MCF 10A (cell line): ENCODE results near the gene TNS3. TPM values are rescaled to one million over a fixed set of nuclear protein-coding genes. Genes with fewer than 3 reads are reported as not detected.
A peak's percentile ranks its signal among the peaks of the same experiment; 100 is the strongest.

Experiments
- BruUV-seq: library from RNA; stranded (reverse); fragments of 400-500 nt; replicated peaks from 2 replicates; lab custom pipeline; 2021; lab: Mats Ljungman, UMichigan
- CTCF ChIA-PET: fragments of 300-600 bp; sonication (Branson Sonifier 250); formaldehyde crosslinking; extraction: SDS; loops from one replicate; lab custom pipeline; 2021; ENCODE audit warnings: antibody characterized with exemption, inconsistent platforms; lab: Yijun Ruan, JAX
- POLR2A ChIA-PET: fragments of 300-600, 350-650 bp; sonication (Branson Sonifier 250); formaldehyde crosslinking; extraction: SDS; loops from one replicate; lab custom pipeline; 2020; ENCODE audit warnings: antibody characterized with exemption, inconsistent platforms; lab: Yijun Ruan, JAX
- DNase-seq: peaks from one replicate; pipeline ENCODE4 v3.0.0-alpha.2; 2018; ENCODE audit not compliant: unreplicated experiment
- H3K27ac Mint-ChIP-seq: one replicate; pipeline ENCODE4 v1.8.0; 2022; ENCODE audit warnings: mild to moderate bottlenecking, low read depth, mixed read lengths; ENCODE audit not compliant: unreplicated experiment
- H3K27me3 Mint-ChIP-seq: one replicate; pipeline ENCODE4 v1.8.0; 2022; ENCODE audit warnings: mixed read lengths; ENCODE audit not compliant: insufficient read depth, unreplicated experiment
- H3K36me3 Mint-ChIP-seq: one replicate; pipeline ENCODE4 v1.8.0; 2022; ENCODE audit warnings: mild to moderate bottlenecking, moderate library complexity, mixed read lengths; ENCODE audit not compliant: insufficient read depth, unreplicated experiment
- H3K4me1 Mint-ChIP-seq: one replicate; pipeline ENCODE4 v1.8.0; 2022; ENCODE audit warnings: mixed read lengths; ENCODE audit not compliant: insufficient read depth, unreplicated experiment
- H3K4me3 Mint-ChIP-seq: one replicate; pipeline ENCODE4 v1.8.0; 2022; ENCODE audit warnings: mild to moderate bottlenecking, moderate library complexity, mixed read lengths; ENCODE audit not compliant: unreplicated experiment
- H3K9me3 Mint-ChIP-seq: one replicate; pipeline ENCODE4 v1.8.0; 2022; ENCODE audit warnings: mixed read lengths; ENCODE audit not compliant: unreplicated experiment
- intact Hi-C: fragments of 100-400 bp; cut with micrococcal nuclease; formaldehyde crosslinking; loops from 2 replicates; pipeline ENCODE4 v1.14.1; 2022
- total RNA-seq: library from RNA; stranded (reverse); gene quantifications from 2 replicates; pipeline ENCODE4 v1.2.3, GENCODE V29; 2022
- TF ChIP-seq, protein P1 (sequence below): fragments of 200-600 bp; IDR thresholded peaks from one replicate; pipeline ENCODE4 v1.8.0; 2022; ENCODE audit warnings: antibody characterized with exemption, mild to moderate bottlenecking; ENCODE audit not compliant: unreplicated experiment

Gene TNS3
- total RNA-seq, 1 experiment from 2014 or later, result 30.1 TPM

DNA sequence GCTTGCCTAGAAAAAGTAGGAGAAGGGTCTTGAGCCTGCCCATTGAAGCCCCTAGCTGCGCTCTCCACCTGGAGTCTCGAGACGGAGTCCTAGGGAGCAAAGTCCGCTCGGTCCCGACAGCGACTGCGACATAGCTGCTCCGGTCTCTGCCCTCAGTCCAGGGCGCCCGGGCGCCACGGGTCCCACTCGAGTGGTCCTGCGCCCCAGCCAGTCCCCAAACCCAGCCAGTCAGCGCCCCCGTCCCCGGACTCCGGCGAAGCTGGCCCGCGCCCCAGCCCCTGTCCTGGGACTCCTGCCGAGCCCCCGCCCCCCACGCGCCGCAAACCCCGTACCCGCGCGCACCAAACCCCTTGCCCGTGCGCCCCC, 490 bp downstream of the TNS3 start:
- DNase-seq, result no peak
- BruUV-seq, result no TSS peak
- POLR2A ChIA-PET, result interaction anchor here (0.5 to 2.0 kb wide), 13 partner anchors 10 to 511 kb away, joined by 3 to 16 read pairs (median 5); no protein-coding TSS in a partner anchor
- no peaks in the 10 kb centered on the region for H3K27me3 Mint-ChIP-seq
- intact Hi-C loops, result loop anchor here (1.0 to 5.0 kb wide), 3 partner anchors 86 to 315 kb away; no protein-coding TSS in a partner anchor
- CTCF ChIA-PET, result interaction anchor here (0.6 to 1.1 kb wide), 12 partner anchors 9 to 764 kb away, joined by 3 to 5 read pairs (median 3); no protein-coding TSS in a partner anchor
- no peaks in the 10 kb centered on the region for H3K9me3 Mint-ChIP-seq
- peak overlapping the region; percentile 92 for H3K27ac Mint-ChIP-seq
- TF ChIP-seq, protein P1, sequence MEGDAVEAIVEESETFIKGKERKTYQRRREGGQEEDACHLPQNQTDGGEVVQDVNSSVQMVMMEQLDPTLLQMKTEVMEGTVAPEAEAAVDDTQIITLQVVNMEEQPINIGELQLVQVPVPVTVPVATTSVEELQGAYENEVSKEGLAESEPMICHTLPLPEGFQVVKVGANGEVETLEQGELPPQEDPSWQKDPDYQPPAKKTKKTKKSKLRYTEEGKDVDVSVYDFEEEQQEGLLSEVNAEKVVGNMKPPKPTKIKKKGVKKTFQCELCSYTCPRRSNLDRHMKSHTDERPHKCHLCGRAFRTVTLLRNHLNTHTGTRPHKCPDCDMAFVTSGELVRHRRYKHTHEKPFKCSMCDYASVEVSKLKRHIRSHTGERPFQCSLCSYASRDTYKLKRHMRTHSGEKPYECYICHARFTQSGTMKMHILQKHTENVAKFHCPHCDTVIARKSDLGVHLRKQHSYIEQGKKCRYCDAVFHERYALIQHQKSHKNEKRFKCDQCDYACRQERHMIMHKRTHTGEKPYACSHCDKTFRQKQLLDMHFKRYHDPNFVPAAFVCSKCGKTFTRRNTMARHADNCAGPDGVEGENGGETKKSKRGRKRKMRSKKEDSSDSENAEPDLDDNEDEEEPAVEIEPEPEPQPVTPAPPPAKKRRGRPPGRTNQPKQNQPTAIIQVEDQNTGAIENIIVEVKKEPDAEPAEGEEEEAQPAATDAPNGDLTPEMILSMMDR, result no peak
- H3K4me1 Mint-ChIP-seq, result peaks cover 35% of the 10 kb centered on the region
- H3K4me3 Mint-ChIP-seq, result peak overlapping the region; percentile 94
- H3K36me3 Mint-ChIP-seq, result peaks cover 11% of the 10 kb centered on the region

DNA sequence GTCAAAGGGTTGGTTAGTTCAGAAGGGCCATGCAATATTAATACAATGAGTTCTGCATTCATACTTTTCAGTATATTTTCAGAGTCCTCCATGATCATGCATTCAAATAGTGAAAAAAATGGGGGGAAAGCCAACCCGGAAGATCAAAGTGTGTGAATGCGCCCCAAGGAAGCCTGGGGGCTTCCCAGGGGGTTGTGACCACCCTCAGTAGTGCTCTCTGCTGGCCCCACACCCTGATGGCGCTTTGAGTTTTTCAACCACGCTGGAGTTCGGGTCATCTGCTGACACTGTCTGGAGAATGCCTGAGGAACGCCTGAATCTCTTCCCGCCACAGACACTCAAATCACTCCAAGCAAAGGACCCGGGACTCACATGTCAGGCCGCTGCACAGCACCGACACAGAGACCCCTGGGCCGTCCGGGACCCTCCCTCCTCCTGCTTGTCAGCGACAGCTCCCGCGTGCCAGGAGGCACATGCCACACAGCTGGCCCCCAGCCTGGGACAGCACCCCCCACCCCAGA, 1.0 kb downstream of the TNS3 start:
- H3K27ac Mint-ChIP-seq, result peak overlapping the region; percentile 92
- no TSS peak for BruUV-seq
- H3K4me1 Mint-ChIP-seq, result peaks cover 35% of the 10 kb centered on the region
- peaks cover 16% of the 10 kb centered on the region for H3K36me3 Mint-ChIP-seq
- DNase-seq, result no peak
- TF ChIP-seq, protein P1, result no peak
- peak overlapping the region; percentile 94 for H3K4me3 Mint-ChIP-seq
- ChIA-PET POLR2A (interaction anchor here (0.8 to 2.0 kb wide), 9 partner anchors 9 to 206 kb away, joined by 4 to 16 read pairs (median 6); no protein-coding TSS in a partner anchor), CTCF (interaction anchor here (0.6 to 1.1 kb wide), 10 partner anchors 10 to 764 kb away, joined by 3 to 5 read pairs (median 3); no protein-coding TSS in a partner anchor)
- H3K9me3 Mint-ChIP-seq, result no peaks in the 10 kb centered on the region
- H3K27me3 Mint-ChIP-seq, result no peaks in the 10 kb centered on the region
- intact Hi-C loops, result loop anchor here (1.0 to 5.0 kb wide), 3 partner anchors 86 to 315 kb away; no protein-coding TSS in a partner anchor

DNA sequence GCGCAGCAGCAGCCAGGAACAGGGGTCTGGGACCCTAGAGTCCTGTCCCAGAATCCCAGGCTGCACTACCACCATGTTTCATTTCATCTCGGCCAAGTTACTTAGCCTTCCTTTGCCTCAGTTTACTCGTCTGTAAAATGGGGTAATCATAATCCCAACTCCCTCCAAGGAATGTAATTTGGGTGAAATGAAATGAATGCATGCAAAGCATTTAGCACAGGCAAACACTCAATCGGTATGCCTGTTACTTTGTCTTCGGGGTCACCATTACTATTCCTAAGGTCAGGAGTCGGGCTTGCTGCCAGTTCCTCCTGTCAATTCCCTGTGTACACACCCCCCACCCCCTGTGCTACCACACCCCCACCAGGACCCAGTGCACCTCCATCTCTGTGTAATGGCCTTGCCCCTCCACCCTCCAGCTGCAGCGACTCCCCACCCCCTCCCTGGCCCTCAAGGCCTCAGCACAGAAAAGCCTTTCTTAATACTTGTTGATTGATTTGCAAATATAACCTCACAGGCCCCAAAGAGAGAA, 1.7 kb downstream of the TNS3 start:
- TF ChIP-seq, protein P1, result no peak
- Mint-ChIP-seq H3K36me3 (peaks cover 20% of the 10 kb centered on the region), H3K27ac (peak overlapping the region; percentile 92), H3K27me3 (no peaks in the 10 kb centered on the region), H3K4me3 (peak overlapping the region; percentile 94), H3K9me3 (no peaks in the 10 kb centered on the region), H3K4me1 (peaks cover 38% of the 10 kb centered on the region)
- POLR2A ChIA-PET, result interaction anchor here (0.8 to 1.9 kb wide), 6 partner anchors 9 to 206 kb away, joined by 3 to 6 read pairs (median 4); no protein-coding TSS in a partner anchor
- no peak for DNase-seq
- CTCF ChIA-PET, result interaction anchor here (0.6 to 0.9 kb wide), 4 partner anchors 8 to 508 kb away, joined by 3 to 8 read pairs (median 4); no protein-coding TSS in a partner anchor
- BruUV-seq, result no TSS peak
- intact Hi-C loops, result loop anchor here (2.0 to 5.0 kb wide), 2 partner anchors 87 to 239 kb away; no protein-coding TSS in a partner anchor

DNA sequence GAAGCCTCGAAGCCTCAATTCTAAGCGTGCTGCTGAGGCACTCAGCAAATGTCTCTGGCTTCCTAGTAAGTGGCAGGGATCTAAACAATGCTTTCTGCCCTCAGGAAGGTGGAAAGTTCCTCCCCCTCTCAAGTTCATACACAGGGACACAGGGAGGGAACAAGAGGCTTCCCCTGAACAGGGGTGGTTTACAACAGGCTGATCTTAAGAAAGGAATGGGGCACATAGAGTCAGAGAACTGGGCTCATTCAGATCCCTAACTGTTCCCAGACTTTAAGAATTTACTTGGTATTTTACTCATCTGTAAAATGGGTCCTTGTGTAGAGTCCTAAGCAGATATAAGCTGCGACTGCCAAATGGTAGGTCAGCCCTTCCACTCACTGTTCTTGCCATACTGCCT, 2.5 kb downstream of the TNS3 start:
- no peak for DNase-seq
- intact Hi-C loops, result no loop called here
- no TSS peak for BruUV-seq
- POLR2A ChIA-PET, result interaction anchor here (0.7 to 1.4 kb wide), 4 partner anchors 8 to 26 kb away, joined by 3 to 5 read pairs (median 4); no protein-coding TSS in a partner anchor
- TF ChIP-seq, protein P1, result no peak
- H3K27me3 Mint-ChIP-seq, result no peaks in the 10 kb centered on the region
- H3K36me3 Mint-ChIP-seq, result peaks cover 20% of the 10 kb centered on the region
- CTCF ChIA-PET, result interaction anchor here (0.9 kb wide), 1 partner anchor 73 kb away, joined by 4 read pairs; no protein-coding TSS in a partner anchor
- peaks cover 46% of the 10 kb centered on the region for H3K4me1 Mint-ChIP-seq
- peak overlapping the region; percentile 94 for H3K4me3 Mint-ChIP-seq
- no peaks in the 10 kb centered on the region for H3K9me3 Mint-ChIP-seq
- no peak overlapping the region for H3K27ac Mint-ChIP-seq
